Activated CD8-positive, alpha-beta memory T cell treated with anti-CD3 and anti-CD28 coated beads for 24 hours (primary cell): Measurements from ENCODE around the gene CEP76.
A peak's percentile ranks its signal among the peaks of the same experiment; 100 is the strongest.

ENCODE experiments used
- DNase-seq: peaks from one replicate; pipeline ENCODE4 v3.0.0-alpha.2; 2020

Gene CEP76

GRCh38 chr18:12702221-12703095 lies at the start of gene CEP76, which contains the start of gene PSMG2:
Gene CEP76 (minus strand): TSS chr18:12702723. CDS start chr18:12702548, 175 bp downstream.
Gene PSMG2 (plus strand): TSS chr18:12703042. CDS start chr18:12703108, 66 bp downstream.
- peak; percentile 96 for DNase-seq

GRCh38 chr18:12751891-12752290 lies 49.4 kb upstream of the CEP76 start:
- DNase-seq: no peak

- DNase-seq: no peak
Measured at GRCh38 chr18:12751503-12751884, 49.0 kb upstream of the CEP76 start.

- no peak for DNase-seq
Measured at GRCh38 chr18:12750715-12751502, 48.4 kb upstream of the CEP76 start.

- no peak for DNase-seq
Measured at GRCh38 chr18:12750076-12750714, 47.7 kb upstream of the CEP76 start.

GRCh38 chr18:12749121-12749520 lies 46.6 kb upstream of the CEP76 start:
- DNase-seq: no peak

- no peak for DNase-seq
Measured at GRCh38 chr18:12748671-12749070, 46.1 kb upstream of the CEP76 start.

GRCh38 chr18:12747530-12748315 lies 45.2 kb upstream of the CEP76 start:
- no peak for DNase-seq

- DNase-seq: peak; percentile 19
Measured at GRCh38 chr18:12745095-12745795, 42.7 kb upstream of the CEP76 start.

- no peak for DNase-seq
Measured at GRCh38 chr18:12744103-12744502, 41.6 kb upstream of the CEP76 start.

- peak; percentile 4 for DNase-seq
Measured at GRCh38 chr18:12742453-12742852, 39.9 kb upstream of the CEP76 start.

- DNase-seq: peak; percentile 13
Measured at GRCh38 chr18:12741351-12741750, 38.8 kb upstream of the CEP76 start.

- DNase-seq: no peak
Measured at GRCh38 chr18:12737243-12737902, 34.9 kb upstream of the CEP76 start.

- DNase-seq: peak; percentile 73
Measured at GRCh38 chr18:12726774-12727550, 24.4 kb upstream of the CEP76 start.

GRCh38 chr18:12726331-12726730 lies 23.8 kb upstream of the CEP76 start:
- DNase-seq: no peak

- DNase-seq: no peak
Measured at GRCh38 chr18:12722731-12723130, 20.2 kb upstream of the CEP76 start.

- DNase-seq: no peak
Measured at GRCh38 chr18:12721495-12722275, 19.2 kb upstream of the CEP76 start.

- DNase-seq: no peak
Measured at GRCh38 chr18:12711446-12711845, 8.9 kb upstream of the CEP76 start.

- DNase-seq: no peak
Measured at GRCh38 chr18:12703664-12704063, 1.1 kb upstream of the CEP76 start.
